DOHH2 (cell line): ENCODE data around the gene LIMD2.

Experiments used
- H3F3A ChIP-seq: fragments of 200-600 bp; sonication (generic), shearing (Covaris generic); 2 replicates; pipeline ENCODE4 v1.6.0; 2016; ENCODE audit warnings: antibody characterized with exemption, mild to moderate bottlenecking; ENCODE audit not compliant: control insufficient read depth, insufficient read depth
- H3K27ac ChIP-seq: fragments of 200-600 bp; sonication (generic); 2 replicates; pipeline ENCODE4 v1.5.1; 2014; ENCODE audit warnings: low read depth, mild to moderate bottlenecking, low read length, moderate library complexity
- H3K27me3 ChIP-seq: fragments of 200-600 bp; sonication (generic); 2 replicates; pipeline ENCODE4 v1.6.1; 2014; ENCODE audit warnings: mild to moderate bottlenecking, low read length, mixed read lengths; ENCODE audit not compliant: control insufficient read depth
- H3K36me3 ChIP-seq: fragments of 200-600 bp; sonication (generic); 2 replicates; pipeline ENCODE4 v1.6.1; 2014; ENCODE audit warnings: mild to moderate bottlenecking, low read length, moderate library complexity, mixed read lengths; ENCODE audit not compliant: control insufficient read depth
- H3K4me1 ChIP-seq: fragments of 200-600 bp; sonication (generic); 2 replicates; pipeline ENCODE4 v1.6.1; 2014; ENCODE audit warnings: mild to moderate bottlenecking, low read length, mixed read lengths; ENCODE audit not compliant: control insufficient read depth
- H3K4me2 ChIP-seq: fragments of 200-600 bp; sonication (generic); 2 replicates; pipeline ENCODE4 v1.6.0; 2014; ENCODE audit warnings: mild to moderate bottlenecking, low read length, moderate library complexity
- H3K4me3 ChIP-seq: fragments of 200-600 bp; sonication (generic); 2 replicates; pipeline ENCODE4 v1.5.1; 2014; ENCODE audit warnings: mild to moderate bottlenecking, low read length, mixed read lengths
- H3K79me2 ChIP-seq: fragments of 200-600 bp; sonication (generic); 2 replicates; pipeline ENCODE4 v1.6.1; 2014; ENCODE audit warnings: mild to moderate bottlenecking, low read length, mixed read lengths; ENCODE audit not compliant: control insufficient read depth
- H3K9me2 ChIP-seq: fragments of 200-600 bp; sonication (generic); replicated peaks from 2 replicates; pipeline ENCODE4 v1.6.1; 2014; ENCODE audit warnings: mild to moderate bottlenecking, low read length, mixed read lengths; ENCODE audit not compliant: control insufficient read depth
- H3K9me3 ChIP-seq: fragments of 200-600 bp; sonication (generic); 2 replicates; pipeline ENCODE4 v1.6.1; 2014; ENCODE audit warnings: antibody characterized with exemption, low read length, mixed read lengths; ENCODE audit not compliant: control insufficient read depth, insufficient read depth
- H4K20me1 ChIP-seq: fragments of 200-600 bp; sonication (generic); 2 replicates; pipeline ENCODE4 v1.6.0; 2014; ENCODE audit warnings: low read depth, mild to moderate bottlenecking, antibody characterized with exemption, low read length, moderate library complexity; ENCODE audit not compliant: control insufficient read depth, insufficient read depth
- EZH2phosphoT487 ChIP-seq: fragments of 200-600 bp; sonication (generic); IDR thresholded peaks from 2 replicates; pipeline ENCODE4 v1.6.1; 2017; ENCODE audit warnings: borderline replicate concordance, mild to moderate bottlenecking, antibody characterized with exemption, low read length, moderate library complexity, mixed read lengths
- TF ChIP-seq, protein P1 (sequence below): fragments of 200-600 bp; sonication (generic); IDR thresholded peaks from one replicate; pipeline ENCODE4 v1.5.1; 2014; ENCODE audit warnings: antibody characterized with exemption, mild to moderate bottlenecking, low read depth, low read length; ENCODE audit not compliant: poor library complexity, severe bottlenecking

Gene LIMD2

DNA sequence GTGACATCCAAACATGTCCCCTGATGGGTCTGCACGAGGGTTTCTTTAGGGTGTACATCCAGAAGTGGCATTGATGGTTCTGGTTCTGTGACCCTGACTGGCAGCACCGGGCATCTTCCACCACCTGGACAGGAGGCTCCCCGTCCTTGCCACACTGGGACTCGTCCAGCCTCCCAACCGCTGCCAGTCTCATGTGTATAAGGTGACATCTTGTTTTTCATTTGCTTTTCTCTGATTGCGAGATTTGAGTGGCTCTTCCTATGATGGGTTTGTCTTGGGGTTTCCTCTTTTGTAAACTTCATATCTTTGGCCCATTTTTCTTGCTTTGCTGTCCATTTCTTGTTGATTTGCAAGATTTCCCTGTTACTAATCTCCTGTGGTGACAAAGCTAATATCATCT is 9.2 kb upstream of the LIMD2 start:
- Histone ChIP-seq H3K9me2 (no peaks in the 10 kb centered on the region), H3K4me1 (peaks cover 24% of the 10 kb centered on the region), H3K27me3 (no peaks in the 10 kb centered on the region), H3K79me2 (peaks cover 8% of the 10 kb centered on the region), H3F3A (peaks cover 13% of the 10 kb centered on the region), H3K27ac (no peak overlapping the region), H4K20me1 (peaks cover 3% of the 10 kb centered on the region; the same call in 1 of the 2 replicates), H3K4me3 (no peak overlapping the region), H3K4me2 (no peak overlapping the region), H3K9me3 (no peaks in the 10 kb centered on the region), H3K36me3 (peaks cover 58% of the 10 kb centered on the region)
- TF ChIP-seq EZH2phosphoT487: no peak
- TF ChIP-seq, protein P1, sequence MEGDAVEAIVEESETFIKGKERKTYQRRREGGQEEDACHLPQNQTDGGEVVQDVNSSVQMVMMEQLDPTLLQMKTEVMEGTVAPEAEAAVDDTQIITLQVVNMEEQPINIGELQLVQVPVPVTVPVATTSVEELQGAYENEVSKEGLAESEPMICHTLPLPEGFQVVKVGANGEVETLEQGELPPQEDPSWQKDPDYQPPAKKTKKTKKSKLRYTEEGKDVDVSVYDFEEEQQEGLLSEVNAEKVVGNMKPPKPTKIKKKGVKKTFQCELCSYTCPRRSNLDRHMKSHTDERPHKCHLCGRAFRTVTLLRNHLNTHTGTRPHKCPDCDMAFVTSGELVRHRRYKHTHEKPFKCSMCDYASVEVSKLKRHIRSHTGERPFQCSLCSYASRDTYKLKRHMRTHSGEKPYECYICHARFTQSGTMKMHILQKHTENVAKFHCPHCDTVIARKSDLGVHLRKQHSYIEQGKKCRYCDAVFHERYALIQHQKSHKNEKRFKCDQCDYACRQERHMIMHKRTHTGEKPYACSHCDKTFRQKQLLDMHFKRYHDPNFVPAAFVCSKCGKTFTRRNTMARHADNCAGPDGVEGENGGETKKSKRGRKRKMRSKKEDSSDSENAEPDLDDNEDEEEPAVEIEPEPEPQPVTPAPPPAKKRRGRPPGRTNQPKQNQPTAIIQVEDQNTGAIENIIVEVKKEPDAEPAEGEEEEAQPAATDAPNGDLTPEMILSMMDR: no peak

DNA sequence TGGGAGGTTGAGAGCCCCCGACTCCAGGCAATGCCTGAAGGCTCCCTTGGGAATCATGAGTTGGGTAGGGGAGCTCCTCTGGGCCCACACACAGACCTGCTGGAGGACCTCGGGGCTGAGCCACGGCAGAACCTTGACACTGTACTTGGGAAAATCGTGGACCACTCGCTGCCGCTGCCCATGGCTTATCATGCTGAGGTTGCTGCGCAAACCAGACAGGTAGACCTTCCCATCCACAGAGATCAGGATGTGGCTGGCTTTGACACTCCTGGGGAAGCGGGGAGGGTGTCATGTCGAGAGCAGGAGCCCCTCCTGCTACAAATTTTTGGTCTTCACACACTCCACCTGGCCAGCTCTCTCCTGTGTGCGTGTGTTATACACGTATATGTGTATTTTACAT is 7.2 kb upstream of the LIMD2 start:
- TF ChIP-seq EZH2phosphoT487: no peak
- TF ChIP-seq, protein P1: no peak
- Histone ChIP-seq H3K4me1 (peaks cover 43% of the 10 kb centered on the region), H3K36me3 (peaks cover 71% of the 10 kb centered on the region), H3K9me2 (no peaks in the 10 kb centered on the region), H3K79me2 (peaks cover 27% of the 10 kb centered on the region), H3K4me2 (no peak overlapping the region), H3F3A (peaks cover 13% of the 10 kb centered on the region), H3K27ac (no peak overlapping the region), H3K9me3 (no peaks in the 10 kb centered on the region), H3K27me3 (no peaks in the 10 kb centered on the region), H3K4me3 (no peak overlapping the region), H4K20me1 (peaks cover 8% of the 10 kb centered on the region; the same call in 1 of the 2 replicates)

DNA sequence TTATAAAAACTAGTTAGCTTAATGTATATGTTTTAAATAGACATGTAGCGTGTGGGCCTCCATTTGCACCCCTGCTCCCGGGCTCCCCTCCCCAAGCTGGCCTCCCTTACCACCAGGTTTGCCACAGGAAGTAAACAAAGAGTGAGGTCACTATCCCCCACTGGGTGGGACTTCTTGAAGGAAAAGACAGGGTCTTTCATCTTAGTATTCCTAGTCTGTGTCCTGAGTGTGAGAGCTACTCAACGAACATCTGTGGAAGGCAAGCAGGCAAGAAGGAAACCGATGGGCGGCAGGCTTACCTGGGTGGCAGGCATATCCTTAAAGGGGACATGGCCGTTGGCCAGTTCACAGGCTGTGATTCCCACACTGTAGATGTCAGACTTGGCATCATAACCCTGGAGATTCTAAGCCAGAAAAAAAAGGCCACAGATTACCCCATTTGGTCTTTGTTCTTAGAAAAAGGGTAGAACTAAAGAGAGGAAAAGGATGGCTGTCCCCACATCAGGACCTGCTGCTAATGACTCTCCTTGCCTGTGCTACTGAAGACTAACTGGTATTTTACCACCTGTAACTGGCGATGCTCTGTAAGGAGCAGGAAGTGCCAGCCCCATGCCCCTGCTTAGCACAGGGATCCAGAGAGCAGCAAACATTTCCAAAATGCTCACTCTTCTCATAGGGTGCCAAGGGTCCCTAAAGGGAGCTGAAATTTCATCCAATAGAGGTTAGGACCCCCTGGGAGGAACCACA is 6.6 kb upstream of the LIMD2 start:
- no peak overlapping the region for H3K4me3 ChIP-seq
- no peak overlapping the region for H3K4me2 ChIP-seq
- peaks cover 33% of the 10 kb centered on the region for H3K79me2 ChIP-seq
- no peak overlapping the region for H3K27ac ChIP-seq
- H3K27me3 ChIP-seq: no peaks in the 10 kb centered on the region
- peaks cover 8% of the 10 kb centered on the region; the same call in 1 of the 2 replicates for H4K20me1 ChIP-seq
- H3K4me1 ChIP-seq: peaks cover 48% of the 10 kb centered on the region
- H3K36me3 ChIP-seq: peaks cover 70% of the 10 kb centered on the region
- H3F3A ChIP-seq: peaks cover 14% of the 10 kb centered on the region
- no peak for TF ChIP-seq EZH2phosphoT487
- TF ChIP-seq, protein P1: no peak
- H3K9me3 ChIP-seq: no peaks in the 10 kb centered on the region
- H3K9me2 ChIP-seq: no peaks in the 10 kb centered on the region
